ENCODE data around the gene IL17RB. TPM values are rescaled to one million over a fixed set of nuclear protein-coding genes. Genes with fewer than 3 reads are reported as not detected.

The IL17RB gene
- total and polyA plus RNA-seq, 2 of the 4 experiments (the other 2 are of a cell fraction): under 0.01 TPM; not detected in 1

DNA sequence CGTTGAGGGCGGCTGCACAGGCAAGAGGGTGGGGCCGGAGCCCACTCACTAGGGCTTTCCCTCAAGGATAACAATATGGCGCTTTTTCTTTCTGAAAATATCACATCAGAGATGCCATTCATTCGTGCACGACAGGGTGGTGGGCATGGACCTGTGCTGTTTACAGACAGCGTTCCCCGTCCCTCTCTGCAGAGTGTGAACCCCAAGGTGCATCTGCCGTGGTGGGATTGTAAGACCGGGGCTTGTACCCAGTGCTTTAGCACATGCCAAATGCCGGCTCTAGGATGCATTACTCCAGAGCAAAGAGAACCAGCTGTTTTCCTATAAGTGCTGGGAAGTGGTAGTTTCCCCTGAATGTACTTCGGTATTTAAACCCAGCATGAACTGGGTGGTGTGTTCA lies 37.1 kb upstream of the IL17RB start:
- Histone ChIP-seq H3K27ac (ENCODE audit: insufficient read depth, low read length) (no peak overlapping the region), H3K9ac (ENCODE audit: low read depth, low read length) (no peak overlapping the region), H4K20me1 (ENCODE audit: insufficient read depth, low read length) (no peaks in the 10 kb centered on the region), H2AFZ (replicated peaks; ENCODE audit: low read length, poor library complexity) (no peak overlapping the region), H3K36me3 (ENCODE audit: control insufficient read depth, insufficient read depth, low read length) (no peaks in the 10 kb centered on the region), H3K9me3 (ENCODE audit: control insufficient read depth, insufficient read depth, low read length) (no peaks in the 10 kb centered on the region), H2BK5ac (ENCODE audit: low read depth, low read length, poor library complexity, severe bottlenecking) (no peak overlapping the region), H4K5ac (ENCODE audit: low read depth, low read length) (no peak overlapping the region), H3K14ac (replicated peaks; ENCODE audit: low read depth, low read length) (no peak overlapping the region), H3K4me1 (ENCODE audit: control insufficient read depth, insufficient read depth, low read length) (peaks cover 14% of the 10 kb centered on the region), H2AK9ac (replicated peaks; ENCODE audit: low read depth, low read length, poor library complexity) (peak overlapping the region; percentile 37), H4K8ac (ENCODE audit: low read depth in 2 of 2, low read length in 2 of 2) (no peak overlapping the region), H3K4me3 (ENCODE audit: insufficient read depth, low read depth, low read length) (no peak overlapping the region), H3K79me1 (ENCODE audit: low read depth in 1 of 2, low read length in 2 of 2) (no peaks in the 10 kb centered on the region), H3K23ac (ENCODE audit: low read depth, low read length) (no peak overlapping the region), H3K9me1 (ENCODE audit: insufficient read depth, low read length) (peaks cover 20% of the 10 kb centered on the region), H2AK5ac (ENCODE audit: low read depth, low read length) (no peak overlapping the region), H3K4me2 (ENCODE audit: low read depth, low read length) (no peak overlapping the region), H3K56ac (ENCODE audit: extremely low read depth, insufficient read depth, low read length) (no peak overlapping the region), H2BK120ac (ENCODE audit: low read depth, low read length) (no peak overlapping the region), H2BK15ac (ENCODE audit: low read depth, low read length) (no peak overlapping the region), H4K91ac (ENCODE audit: insufficient read depth, low read depth, low read length) (no peak overlapping the region), H3K18ac (ENCODE audit: low read depth, low read length) (no peak overlapping the region), H3K27me3 (ENCODE audit: control insufficient read depth, insufficient read depth, low read length) (peaks cover 5% of the 10 kb centered on the region), H3K4ac (ENCODE audit: low read depth, low read length) (no peak overlapping the region), H2BK20ac (ENCODE audit: low read depth, low read length) (no peak overlapping the region)
- in situ Hi-C loops (cut with MboI; ENCODE audit: low sequenced_read_pairs) (no loop called here), dilution Hi-C loops (cut with HindIII; ENCODE audit: low sequenced_read_pairs, unreplicated experiment) (no loop called here), intact Hi-C loops (cut with micrococcal nuclease) (no loop called here)
- no TSS peak for BruUV-seq (replicated peaks)
- POLR2A ChIA-PET (ENCODE audit: unreplicated experiment): no interaction called here
- no peak for ATAC-seq (ENCODE audit: low read depth)
- WGBS, 2 experiments (ENCODE audit: extremely low coverage in 2 of 2, insufficient read length in 1 of 2): 96% methylated on average over 5 of the region's 12 CpGs; no CpG with 5 or more reads in 1 of the 2 experiments
- no peak for DNase-seq
- TF ChIP-seq RFX5 (IDR thresholded peaks at IDR 0.05; ENCODE audit: low read depth, low read length): no peak
- CTCF ChIA-PET: no interaction called here

All from IMR-90 (cell line).